Caco-2 (cell line): ENCODE measurements around the gene TMEM150C. TPM values are rescaled to one million over a fixed set of nuclear protein-coding genes. Genes with fewer than 3 reads are reported as not detected.
A peak's percentile ranks its signal among the peaks of the same experiment; 100 is the strongest.
"Not testable (repeated sequence)": the region's sequence is repeated elsewhere in the genome, so short reads cannot be mapped to it uniquely, and the experiment has no call there.

ENCODE experiments used
- BruUV-seq: library from RNA; stranded (reverse); fragments of 400-500 nt; replicated peaks from 2 replicates; lab custom pipeline; 2021; lab: Mats Ljungman, UMichigan
- CTCF ChIA-PET: fragments of 300-600 bp; sonication (Branson Sonifier 250); formaldehyde crosslinking; loops from one replicate; lab custom pipeline; 2022; ENCODE audit warnings: antibody characterized with exemption; lab: Charles Lee
- POLR2A ChIA-PET: fragments of 300-600 bp; sonication (Branson Sonifier 250); formaldehyde crosslinking; loops from one replicate; lab custom pipeline; 2022; ENCODE audit warnings: antibody characterized with exemption; lab: Charles Lee
- DNase-seq, 2 experiments: peaks; one replicate each; pipeline versions ENCODE4 v3.0.0 to v3.0.0-alpha.2; 2020 to 2022
- H3K27me3 ChIP-seq: replicated peaks from 2 replicates; pipeline ENCODE4 v1.6.0; 2011; ENCODE audit warnings: low read length; ENCODE audit not compliant: control insufficient read depth, insufficient read depth
- H3K36me3 ChIP-seq: 2 replicates; pipeline ENCODE4 v1.5.1; 2011; ENCODE audit warnings: low read length; ENCODE audit not compliant: control insufficient read depth, insufficient read depth
- H3K4me1 ChIP-seq: fragments of 250-450 bp; sonication (Bioruptor Pico); 2 replicates; pipeline ENCODE4 v1.5.1; 2020; ENCODE audit warnings: mild to moderate bottlenecking
- H3K4me3 ChIP-seq: 2 replicates; pipeline ENCODE4 v1.5.1; 2011; ENCODE audit warnings: low read depth, mild to moderate bottlenecking, control low read depth, low read length
- H3K9me3 ChIP-seq: fragments of 250-450 bp; sonication (Bioruptor Pico); 2 replicates; pipeline ENCODE4 v1.5.1; 2020; ENCODE audit warnings: mild to moderate bottlenecking, moderate library complexity
- H3K27ac Mint-ChIP-seq: one replicate; pipeline ENCODE4 v1.8.0; 2022; ENCODE audit warnings: mixed read lengths; ENCODE audit not compliant: unreplicated experiment
- H3K27me3 Mint-ChIP-seq: one replicate; pipeline ENCODE4 v1.8.0; 2022; ENCODE audit warnings: mixed read lengths; ENCODE audit not compliant: insufficient read depth, unreplicated experiment
- H3K36me3 Mint-ChIP-seq: one replicate; pipeline ENCODE4 v1.8.0; 2022; ENCODE audit warnings: mild to moderate bottlenecking, mixed read lengths; ENCODE audit not compliant: insufficient read depth, unreplicated experiment
- H3K4me1 Mint-ChIP-seq: one replicate; pipeline ENCODE4 v1.8.0; 2022; ENCODE audit warnings: low read depth, mixed read lengths; ENCODE audit not compliant: unreplicated experiment
- H3K4me3 Mint-ChIP-seq: one replicate; pipeline ENCODE4 v1.8.0; 2022; ENCODE audit warnings: mild to moderate bottlenecking, moderate library complexity, mixed read lengths; ENCODE audit not compliant: unreplicated experiment
- H3K9me3 Mint-ChIP-seq: one replicate; pipeline ENCODE4 v1.8.0; 2022; ENCODE audit warnings: mixed read lengths; ENCODE audit not compliant: unreplicated experiment
- CTCF ChIP-seq, 2 experiments: fragments of 200-600 bp in 1 of 2; IDR thresholded peaks; 1 replicate in 1 of 2; 2 replicates in 1 of 2; pipeline versions ENCODE4 v1.5.1 to v1.8.0; 2011 to 2022; ENCODE audit warnings: antibody characterized with exemption in 1 of 2, control low read depth in 1 of 2, inconsistent platforms in 1 of 2, low read depth in 1 of 2, low read length in 1 of 2, mild to moderate bottlenecking in 1 of 2, moderate library complexity in 1 of 2; ENCODE audit not compliant: insufficient read depth in 1 of 2, severe bottlenecking in 1 of 2, unreplicated experiment in 1 of 2
- intact Hi-C: fragments of 100-400 bp; cut with micrococcal nuclease; formaldehyde crosslinking; loops from one replicate; pipeline ENCODE4 v1.10.0; 2022; ENCODE audit not compliant: unreplicated experiment
- total RNA-seq: library from RNA; stranded (reverse); gene quantifications from 2 replicates; pipeline ENCODE4 v1.2.3, GENCODE V29; 2022

Gene TMEM150C
- total RNA-seq, 1 experiment from 2014 or later, result 5.7 TPM

GRCh38 chr4:82555276-82555675 lies 6.5 kb downstream of the TMEM150C start:
- CTCF ChIA-PET, result interaction anchor here (0.6 to 1.0 kb wide), 2 partner anchors 62 to 184 kb away, joined by 3 to 6 read pairs; no protein-coding TSS in a partner anchor
- Mint-ChIP-seq H3K27ac (no peak overlapping the region), H3K4me3 (no peak overlapping the region), H3K9me3 (no peaks in the 10 kb centered on the region), H3K36me3 (no peaks in the 10 kb centered on the region), H3K27me3 (no peaks in the 10 kb centered on the region), H3K4me1 (no peaks in the 10 kb centered on the region)
- no peaks in the 10 kb centered on the region for H3K27me3 ChIP-seq
- POLR2A ChIA-PET, result no interaction called here
- H3K9me3 ChIP-seq, result no peaks in the 10 kb centered on the region
- DNase-seq, result peak in 1 of 2 experiments; percentile 11
- no TSS peak for BruUV-seq
- intact Hi-C loops, result no loop called here
- TF ChIP-seq CTCF (IDR thresholded peaks at IDR 0.05; ENCODE audit: insufficient read depth in 1 of 2, low read depth in 1 of 2, low read length in 1 of 2, severe bottlenecking in 1 of 2, unreplicated experiment in 1 of 2), result peak; percentile 21 to 29
- H3K36me3 ChIP-seq, result no peaks in the 10 kb centered on the region
- H3K4me1 ChIP-seq, result no peaks in the 10 kb centered on the region
- no peak overlapping the region for H3K4me3 ChIP-seq

- no peaks in the 10 kb centered on the region for H3K27me3 ChIP-seq
- H3K9me3 ChIP-seq, result no peaks in the 10 kb centered on the region
- no peak overlapping the region for H3K27ac Mint-ChIP-seq
- H3K27me3 Mint-ChIP-seq, result no peaks in the 10 kb centered on the region
- no peak overlapping the region for H3K4me3 ChIP-seq
- ChIA-PET CTCF (no interaction called here), POLR2A (no interaction called here)
- H3K36me3 ChIP-seq, result no peaks in the 10 kb centered on the region
- intact Hi-C loops, result no loop called here
- TF ChIP-seq CTCF (IDR thresholded peaks at IDR 0.05; ENCODE audit: insufficient read depth in 1 of 2, low read depth in 1 of 2, low read length in 1 of 2, severe bottlenecking in 1 of 2, unreplicated experiment in 1 of 2), result no peak
- no peaks in the 10 kb centered on the region for H3K36me3 Mint-ChIP-seq
- H3K4me1 Mint-ChIP-seq, result no peaks in the 10 kb centered on the region
- no peak overlapping the region for H3K4me3 Mint-ChIP-seq
- BruUV-seq, result no TSS peak
- H3K9me3 Mint-ChIP-seq, result no peaks in the 10 kb centered on the region
- no peaks in the 10 kb centered on the region for H3K4me1 ChIP-seq
- no peak for DNase-seq
These were observed 8.8 kb downstream of the TMEM150C start for GRCh38 chr4:82553020-82553419.

- Histone ChIP-seq H3K36me3 (no peaks in the 10 kb centered on the region), H3K9me3 (no peaks in the 10 kb centered on the region), H3K4me1 (no peaks in the 10 kb centered on the region), H3K27me3 (no peaks in the 10 kb centered on the region), H3K4me3 (no peak overlapping the region)
- no TSS peak for BruUV-seq
- Mint-ChIP-seq H3K27me3 (no peaks in the 10 kb centered on the region), H3K36me3 (no peaks in the 10 kb centered on the region), H3K9me3 (no peaks in the 10 kb centered on the region), H3K27ac (no peak overlapping the region), H3K4me3 (no peak overlapping the region), H3K4me1 (no peaks in the 10 kb centered on the region)
- TF ChIP-seq CTCF (IDR thresholded peaks at IDR 0.05; ENCODE audit: insufficient read depth in 1 of 2, low read depth in 1 of 2, low read length in 1 of 2, severe bottlenecking in 1 of 2, unreplicated experiment in 1 of 2), result no peak
- intact Hi-C loops, result no loop called here
- POLR2A ChIA-PET, result no interaction called here
- no peak for DNase-seq
- CTCF ChIA-PET, result no interaction called here
These were observed 10.1 kb downstream of the TMEM150C start for GRCh38 chr4:82551734-82552133.

- H3K4me3 ChIP-seq, DNase-seq, H3K36me3 Mint-ChIP-seq, H3K27me3 Mint-ChIP-seq, CTCF ChIA-PET, intact Hi-C loops, H3K27ac Mint-ChIP-seq, POLR2A ChIA-PET, H3K9me3 Mint-ChIP-seq, H3K27me3 ChIP-seq, H3K9me3 ChIP-seq, BruUV-seq, H3K36me3 ChIP-seq, H3K4me1 Mint-ChIP-seq, H3K4me1 ChIP-seq, H3K4me3 Mint-ChIP-seq: not testable (repeated sequence)
These were observed 13.9 kb downstream of the TMEM150C start for GRCh38 chr4:82547850-82548249.
